H1 (cell line): ENCODE results near the gene ADORA1. TPM values are rescaled to one million over a fixed set of nuclear protein-coding genes. Genes with fewer than 3 reads are reported as not detected.

Experiments
- ASH2L ChIP-seq: fragments of 200-600, 300-600 bp; sonication (generic); IDR thresholded peaks from one replicate; pipeline ENCODE4 v1.7.1; 2017; ENCODE audit warnings: low read length
- ATF2 ChIP-seq: IDR thresholded peaks from 2 replicates; pipeline ENCODE4 v1.6.1; 2012; ENCODE audit warnings: low read length, inconsistent platforms
- BRCA1 ChIP-seq: IDR thresholded peaks from 2 replicates; pipeline ENCODE4 v1.6.1; 2012; ENCODE audit warnings: low read depth, low read length, improper control_type of control experiment
- CBX8 ChIP-seq: fragments of 300-800, 300-1000 bp; sonication (generic); IDR thresholded peaks from 2 replicates; pipeline ENCODE4 v1.7.1; 2016; ENCODE audit warnings: low read depth, low read length, borderline replicate concordance
- CHD1 ChIP-seq: IDR thresholded peaks from 2 replicates; pipeline ENCODE4 v1.6.1; 2012; ENCODE audit warnings: low read depth, low read length, improper control_type of control experiment
- CTCF ChIP-seq, 3 experiments: IDR thresholded peaks; 1 replicate in 2 of 3; 2 replicates in 1 of 3; pipeline versions ENCODE4 v1.5.1 to v1.6.1; 2011; ENCODE audit warnings: low read length in 3 of 3, mild to moderate bottlenecking in 3 of 3, inconsistent platforms in 2 of 3, low read depth in 1 of 3, moderate library complexity in 1 of 3; ENCODE audit not compliant: insufficient read depth in 1 of 3; ENCODE audit errors: control extremely low read depth in 1 of 3
- E2F6 ChIP-seq: IDR thresholded peaks from 2 replicates; pipeline ENCODE4 v1.6.1; 2012; ENCODE audit warnings: inconsistent platforms
- EP300 ChIP-seq, 2 experiments: IDR thresholded peaks; 1 replicate in 1 of 2; 2 replicates in 1 of 2; pipeline ENCODE4 v1.6.1; 2011 to 2012; ENCODE audit warnings: low read depth in 2 of 2, low read length in 2 of 2, mild to moderate bottlenecking in 2 of 2, borderline replicate concordance in 1 of 2, inconsistent platforms in 1 of 2, moderate library complexity in 1 of 2
- FOSL1 ChIP-seq: IDR thresholded peaks from 2 replicates; pipeline ENCODE4 v1.6.1; 2011; ENCODE audit warnings: mild to moderate bottlenecking, low read depth, low read length, moderate library complexity; ENCODE audit not compliant: insufficient read depth
- GTF2F1 ChIP-seq: IDR thresholded peaks from 2 replicates; pipeline ENCODE4 v1.6.1; 2012; ENCODE audit warnings: low read depth, low read length, improper control_type of control experiment, borderline replicate concordance
- KDM1A ChIP-seq: fragments of 200-600, 300-600 bp; sonication (generic); IDR thresholded peaks from 2 replicates; pipeline ENCODE4 v1.7.1; 2016; ENCODE audit warnings: mild to moderate bottlenecking, low read length, borderline replicate concordance
- KDM5A ChIP-seq: fragments of 200-600 bp; IDR thresholded peaks from 2 replicates; pipeline ENCODE4 v1.7.1; 2012; ENCODE audit warnings: mild to moderate bottlenecking, low read length, inconsistent platforms, mixed read lengths
- MAFK ChIP-seq: IDR thresholded peaks from 2 replicates; pipeline ENCODE4 v1.6.1; 2012; ENCODE audit warnings: low read depth, mild to moderate bottlenecking, improper control_type of control experiment, low read length
- MAX ChIP-seq: IDR thresholded peaks from 2 replicates; pipeline ENCODE4 v1.6.1; 2012; ENCODE audit warnings: inconsistent platforms
- POU5F1 ChIP-seq: IDR thresholded peaks from 2 replicates; pipeline ENCODE4 v1.6.1; 2011; ENCODE audit warnings: low read depth, mild to moderate bottlenecking, low read length, moderate library complexity
- SIRT6 ChIP-seq: IDR thresholded peaks from one replicate; pipeline ENCODE4 v1.7.1; 2012; ENCODE audit warnings: low read length, inconsistent platforms
- SP4 ChIP-seq: IDR thresholded peaks from 2 replicates; pipeline ENCODE4 v1.6.1; 2012; ENCODE audit warnings: low read length, inconsistent platforms
- TAF7 ChIP-seq: optimal IDR thresholded peaks from 2 replicates; pipeline ENCODE3; 2011; ENCODE audit warnings: low read depth, mild to moderate bottlenecking, inconsistent platforms, low read length, moderate library complexity, borderline replicate concordance
- YY1 ChIP-seq: IDR thresholded peaks from 2 replicates; pipeline ENCODE4 v1.6.1; 2011; ENCODE audit warnings: low read depth, mild to moderate bottlenecking, low read length
- polyA plus RNA-seq, 7 experiments: library from polyadenylated mRNA; depleted of rRNA in 3 of 7; stranded (reverse) in 5 of 7; unstranded in 2 of 7; fragments of >200 nt in 5 of 7; fragments of 200-250 nt in 2 of 7; gene quantifications; 1 replicate in 5 of 7; 2 replicates in 1 of 7; 4 replicates in 1 of 7; pipeline versions ENCODE4 v1.2.1 to v1.2.3, GENCODE V29; 2011 to 2013; ENCODE audit warnings: missing spikeins in 2 of 7, mixed read lengths in 2 of 7
- total RNA-seq: library from RNA; stranded (reverse); fragmentation: NEBNext Ultra II Directional; extraction: Animal tissue kit (Norgen Biotek cat#: 25700); gene quantifications from 2 replicates; pipeline ENCODE4 v1.2.1, GENCODE V29; 2021

The ADORA1 gene
- total and polyA plus RNA-seq, 2 of the 8 experiments (the other 6 are each of a cell fraction or from before 2014, with no cell fraction given): 3.3 to 6.7 TPM

GRCh38 chr1:203172184-203173010 lies 44.9 kb downstream of the ADORA1 start (continued):
- no peak for TF ChIP-seq KDM1A
- peak; percentile 97 to 99 (median 97) for TF ChIP-seq CTCF (IDR thresholded peaks at IDR 0.05; ENCODE audit: control extremely low read depth in 1 of 3, insufficient read depth in 1 of 3, low read depth in 1 of 3, low read length in 3 of 3)
- TF ChIP-seq EP300 (IDR thresholded peaks at IDR 0.05; ENCODE audit: borderline replicate concordance in 1 of 2, low read depth in 2 of 2, low read length in 2 of 2): no peak
- TF ChIP-seq SP4: 0 out of 2 replicates have a peak, but pooled peaks have one; percentile 40
- no peak for TF ChIP-seq KDM5A
- no peak for TF ChIP-seq MAFK
- TF ChIP-seq E2F6: no peak
- TF ChIP-seq SIRT6: no peak
- peak; percentile 69 for TF ChIP-seq MAX
- no peak for TF ChIP-seq POU5F1
- no peak for TF ChIP-seq TAF7
- TF ChIP-seq GTF2F1: no peak
- TF ChIP-seq BRCA1: no peak
- peak; percentile 19 for TF ChIP-seq ASH2L
- no peak for TF ChIP-seq FOSL1
- no peak for TF ChIP-seq CHD1
- peak; percentile 59; the same call in 1 of the 2 replicates for TF ChIP-seq YY1
- no peak for TF ChIP-seq CBX8
- TF ChIP-seq ATF2: no peak
